OCI-LY7 (cell line): ENCODE results near the gene FAM107A. TPM values are rescaled to one million over a fixed set of nuclear protein-coding genes. Genes with fewer than 3 reads are reported as not detected.

Experiments used
- BruUV-seq: library from RNA; stranded (reverse); fragments of 400-500 nt; replicated peaks from 2 replicates; lab custom pipeline; 2021; lab: Mats Ljungman, UMichigan
- CTCF ChIA-PET: fragments of 300-600 bp; sonication (Branson Sonifier 250); formaldehyde crosslinking; loops from one replicate; lab custom pipeline; 2022; ENCODE audit warnings: antibody characterized with exemption; ENCODE audit not compliant: unreplicated experiment; lab: Charles Lee
- POLR2A ChIA-PET: fragments of 300-600 bp; sonication (Branson Sonifier 250); formaldehyde crosslinking; loops from one replicate; lab custom pipeline; 2022; ENCODE audit warnings: antibody characterized with exemption; lab: Charles Lee
- DNase-seq: peaks from one replicate; pipeline ENCODE4 v3.0.0-alpha.2; 2015; ENCODE audit warnings: low spot score
- H2AFZ ChIP-seq: fragments of 200-600 bp; sonication (generic), shearing (Covaris generic); 2 replicates; pipeline ENCODE4 v1.6.1; 2014; ENCODE audit warnings: mild to moderate bottlenecking, antibody characterized with exemption, low read length, moderate library complexity
- H3K27ac ChIP-seq: fragments of 200-600 bp; sonication (generic); 2 replicates; pipeline ENCODE4 v1.5.1; 2014; ENCODE audit warnings: mixed run types, low read depth, mild to moderate bottlenecking, moderate library complexity, low read length, inconsistent platforms; ENCODE audit not compliant: poor library complexity, severe bottlenecking
- H3K36me3 ChIP-seq: fragments of 200-600 bp; sonication (generic); 2 replicates; pipeline ENCODE4 v1.6.1; 2014; ENCODE audit warnings: mild to moderate bottlenecking, antibody characterized with exemption, low read length, moderate library complexity, mixed read lengths; ENCODE audit not compliant: insufficient read depth
- H3K4me1 ChIP-seq: fragments of 200-600 bp; sonication (generic); 2 replicates; pipeline ENCODE4 v1.5.1; 2014; ENCODE audit warnings: mild to moderate bottlenecking, low read length; ENCODE audit not compliant: insufficient read depth, poor library complexity, severe bottlenecking
- H3K4me2 ChIP-seq: fragments of 200-600 bp; sonication (generic); 2 replicates; pipeline ENCODE4 v1.6.1; 2014; ENCODE audit warnings: mild to moderate bottlenecking, low read length
- H3K4me3 ChIP-seq: fragments of 200-600 bp; sonication (generic); 2 replicates; pipeline ENCODE4 v1.5.1; 2014; ENCODE audit warnings: mild to moderate bottlenecking, low read depth, low read length; ENCODE audit not compliant: poor library complexity, severe bottlenecking
- H3K79me2 ChIP-seq: fragments of 200-600 bp; sonication (generic); 2 replicates; pipeline ENCODE4 v1.6.1; 2016; ENCODE audit warnings: low read depth, mild to moderate bottlenecking, low read length, moderate library complexity, mixed read lengths; ENCODE audit not compliant: insufficient read depth
- H3K9me2 ChIP-seq: fragments of 200-600 bp; sonication (generic); 2 replicates; pipeline ENCODE4 v1.6.1; 2016; ENCODE audit warnings: mild to moderate bottlenecking, low read length, mixed read lengths; ENCODE audit not compliant: insufficient read depth
- H3K9me3 ChIP-seq: fragments of 200-600 bp; sonication (generic); 2 replicates; pipeline ENCODE4 v1.6.1; 2014; ENCODE audit warnings: mild to moderate bottlenecking, mixed run types, low read length, mixed read lengths
- H4K20me1 ChIP-seq: fragments of 200-600 bp; sonication (generic); 2 replicates; pipeline ENCODE4 v1.6.1; 2014; ENCODE audit warnings: mild to moderate bottlenecking, antibody characterized with exemption, low read length, moderate library complexity, mixed read lengths; ENCODE audit not compliant: insufficient read depth
- EZH2phosphoT487 ChIP-seq: fragments of 200-600 bp; sonication (generic); IDR thresholded peaks from 2 replicates; pipeline ENCODE4 v1.6.1; 2018; ENCODE audit warnings: low read depth, borderline replicate concordance, mild to moderate bottlenecking, mixed run types, antibody characterized with exemption, low read length, moderate library complexity, mixed read lengths
- intact Hi-C: fragments of 100-400 bp; cut with micrococcal nuclease; formaldehyde crosslinking; loops from one replicate; pipeline ENCODE4 v1.10.0; 2022; ENCODE audit not compliant: unreplicated experiment
- total RNA-seq, 2 experiments: library from RNA; depleted of rRNA in 1 of 2; stranded (reverse); fragments of >200 nt in 1 of 2; shearing (Covaris generic) in 1 of 2; gene quantifications; 2 replicates each; pipeline ENCODE4 v1.2.3, GENCODE V29; 2014 to 2022
- TF ChIP-seq, protein P1 (sequence below): fragments of 200-600 bp; sonication (generic); conservative IDR thresholded peaks from 2 replicates; pipeline ENCODE4 v1.5.1; 2014; ENCODE audit warnings: mild to moderate bottlenecking, antibody characterized with exemption, low read length, moderate library complexity, mixed read lengths

The FAM107A gene
- total RNA-seq, 2 experiments from 2014 or later = not detected

DNA sequence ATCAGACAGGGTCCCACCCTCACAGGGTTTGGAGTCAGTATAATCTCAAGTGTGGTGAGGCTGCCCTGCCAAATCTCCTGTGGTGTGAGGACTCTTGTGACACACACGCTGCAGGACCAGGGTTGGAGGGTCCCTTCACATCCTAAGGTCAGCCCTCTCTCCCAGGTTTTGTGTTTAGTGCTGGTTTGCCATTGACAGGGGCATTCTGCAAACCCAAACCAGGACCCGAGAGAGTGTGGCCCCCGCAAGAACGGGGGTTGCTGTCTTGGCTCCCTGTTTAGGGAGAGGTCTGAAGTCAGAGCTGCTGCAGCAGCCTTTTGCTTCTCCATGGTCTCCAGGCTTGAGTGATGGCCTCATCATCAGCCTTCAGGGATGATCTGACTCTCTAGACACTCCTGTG is 14.7 kb downstream of the FAM107A start:
- Histone ChIP-seq H3K27ac (no peak overlapping the region), H3K9me3 (no peaks in the 10 kb centered on the region), H3K9me2 (no peaks in the 10 kb centered on the region), H3K36me3 (no peaks in the 10 kb centered on the region), H3K79me2 (no peaks in the 10 kb centered on the region), H3K4me2 (no peak overlapping the region), H4K20me1 (no peaks in the 10 kb centered on the region), H2AFZ (no peak overlapping the region), H3K4me1 (peaks cover 8% of the 10 kb centered on the region), H3K4me3 (no peak overlapping the region)
- no peak for DNase-seq
- POLR2A ChIA-PET = no interaction called here
- CTCF ChIA-PET = no interaction called here
- BruUV-seq = no TSS peak
- intact Hi-C loops = no loop called here
- no peak for TF ChIP-seq EZH2phosphoT487
- TF ChIP-seq, protein P1, sequence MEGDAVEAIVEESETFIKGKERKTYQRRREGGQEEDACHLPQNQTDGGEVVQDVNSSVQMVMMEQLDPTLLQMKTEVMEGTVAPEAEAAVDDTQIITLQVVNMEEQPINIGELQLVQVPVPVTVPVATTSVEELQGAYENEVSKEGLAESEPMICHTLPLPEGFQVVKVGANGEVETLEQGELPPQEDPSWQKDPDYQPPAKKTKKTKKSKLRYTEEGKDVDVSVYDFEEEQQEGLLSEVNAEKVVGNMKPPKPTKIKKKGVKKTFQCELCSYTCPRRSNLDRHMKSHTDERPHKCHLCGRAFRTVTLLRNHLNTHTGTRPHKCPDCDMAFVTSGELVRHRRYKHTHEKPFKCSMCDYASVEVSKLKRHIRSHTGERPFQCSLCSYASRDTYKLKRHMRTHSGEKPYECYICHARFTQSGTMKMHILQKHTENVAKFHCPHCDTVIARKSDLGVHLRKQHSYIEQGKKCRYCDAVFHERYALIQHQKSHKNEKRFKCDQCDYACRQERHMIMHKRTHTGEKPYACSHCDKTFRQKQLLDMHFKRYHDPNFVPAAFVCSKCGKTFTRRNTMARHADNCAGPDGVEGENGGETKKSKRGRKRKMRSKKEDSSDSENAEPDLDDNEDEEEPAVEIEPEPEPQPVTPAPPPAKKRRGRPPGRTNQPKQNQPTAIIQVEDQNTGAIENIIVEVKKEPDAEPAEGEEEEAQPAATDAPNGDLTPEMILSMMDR = no peak

DNA sequence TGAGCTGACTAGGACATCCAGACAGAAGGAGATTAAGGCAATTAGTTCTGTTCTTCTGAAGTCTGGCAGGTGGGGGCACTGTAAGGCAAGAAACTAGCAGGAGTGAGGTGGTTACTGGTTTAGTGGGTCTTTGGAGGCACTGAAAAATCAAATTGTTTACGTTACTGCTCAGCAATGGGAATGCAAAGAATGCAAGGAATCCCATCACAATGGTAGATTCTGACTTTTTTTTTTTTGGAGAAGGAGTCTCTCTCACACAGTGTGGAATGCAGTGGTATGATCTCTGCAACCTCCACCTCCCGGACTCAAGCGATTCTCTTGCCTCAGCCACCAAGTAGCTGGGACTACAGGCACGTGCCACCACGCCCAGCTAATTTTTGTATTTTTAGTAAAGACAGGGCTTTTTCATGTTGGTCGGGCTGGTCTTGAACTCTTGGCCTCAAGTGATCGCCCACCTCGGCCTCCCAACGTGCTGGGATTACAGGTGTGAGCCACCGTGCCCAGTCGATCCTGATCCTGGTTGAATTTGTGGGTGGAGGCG is 16.4 kb downstream of the FAM107A start:
- no peaks in the 10 kb centered on the region for H3K79me2 ChIP-seq
- peak; percentile 18 for DNase-seq
- POLR2A ChIA-PET = interaction anchor here (0.6 to 0.7 kb wide), 3 partner anchors 81 to 242 kb away, joined by 3 to 5 read pairs (median 5); no protein-coding TSS in a partner anchor
- no peaks in the 10 kb centered on the region for H4K20me1 ChIP-seq
- H2AFZ ChIP-seq = no peak overlapping the region
- BruUV-seq = no TSS peak
- H3K9me2 ChIP-seq = no peaks in the 10 kb centered on the region
- no peaks in the 10 kb centered on the region for H3K9me3 ChIP-seq
- no peaks in the 10 kb centered on the region for H3K36me3 ChIP-seq
- intact Hi-C loops = no loop called here
- H3K4me3 ChIP-seq = no peak overlapping the region
- CTCF ChIA-PET = no interaction called here
- TF ChIP-seq, protein P1 = peak; percentile 62
- TF ChIP-seq EZH2phosphoT487 = no peak
- H3K27ac ChIP-seq = no peak overlapping the region
- no peak overlapping the region for H3K4me2 ChIP-seq
- H3K4me1 ChIP-seq = peaks cover 3% of the 10 kb centered on the region

DNA sequence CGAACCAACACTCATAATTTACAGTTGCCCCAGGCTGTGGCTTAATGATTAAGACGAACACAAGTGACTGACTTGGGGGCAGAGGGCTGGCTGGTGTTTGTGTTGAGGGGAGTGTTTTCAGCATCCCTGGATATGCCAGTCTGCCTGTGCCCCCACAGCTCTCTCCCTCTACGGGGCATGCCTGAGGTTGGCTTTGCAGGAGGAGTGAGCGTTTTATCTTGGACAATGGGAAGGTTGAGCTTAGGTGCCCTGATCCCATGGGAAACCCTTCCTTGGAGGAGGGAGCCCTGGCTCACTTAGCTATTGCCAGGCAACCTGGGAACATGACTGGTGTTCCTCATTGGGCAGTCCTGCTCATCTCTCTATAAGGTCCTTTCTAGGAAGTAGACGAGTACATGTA is 17.6 kb downstream of the FAM107A start:
- ChIA-PET CTCF (no interaction called here), POLR2A (interaction anchor here (0.7 kb wide), 3 partner anchors 9 to 359 kb away, joined by 4 to 5 read pairs (median 4); no protein-coding TSS in a partner anchor)
- no TSS peak for BruUV-seq
- Histone ChIP-seq H3K4me1 (no peaks in the 10 kb centered on the region), H3K27ac (no peak overlapping the region), H3K4me2 (no peak overlapping the region), H3K4me3 (no peak overlapping the region), H2AFZ (no peak overlapping the region), H3K79me2 (no peaks in the 10 kb centered on the region), H3K9me2 (no peaks in the 10 kb centered on the region), H4K20me1 (no peaks in the 10 kb centered on the region), H3K36me3 (no peaks in the 10 kb centered on the region), H3K9me3 (no peaks in the 10 kb centered on the region)
- TF ChIP-seq, protein P1 = no peak
- TF ChIP-seq EZH2phosphoT487 = no peak
- DNase-seq = no peak
- intact Hi-C loops = no loop called here
